ENCODE data around the gene SEMA4G. TPM values are rescaled to one million over a fixed set of nuclear protein-coding genes. Genes with fewer than 3 reads are reported as not detected.

Gene SEMA4G
- total and polyA plus RNA-seq, 2 of the 4 experiments (the other 2 are of a cell fraction): 0.90 to 8.7 TPM

DNA sequence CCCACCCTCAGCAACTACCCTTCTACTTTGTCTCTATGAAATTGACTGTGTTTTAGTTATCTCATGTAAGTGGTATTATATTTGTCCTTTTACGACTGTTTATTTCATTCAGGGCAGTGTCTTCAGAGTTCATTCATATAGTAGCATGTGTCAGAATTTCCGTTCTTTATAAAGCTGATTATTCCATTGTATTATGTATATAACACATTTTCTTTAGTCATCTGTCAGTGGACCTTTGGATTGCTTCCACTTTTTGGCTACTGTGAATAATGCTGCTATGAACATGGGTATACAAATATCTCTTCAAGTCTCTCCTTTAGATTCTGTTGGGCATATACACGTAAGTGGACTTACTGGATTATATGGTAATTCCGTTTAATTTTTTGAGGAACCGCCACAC, 42.0 kb upstream of the SEMA4G start:
- Histone ChIP-seq H3K9me1 (ENCODE audit: insufficient read depth, low read length) (no peaks in the 10 kb centered on the region), H3K36me3 (ENCODE audit: control insufficient read depth, insufficient read depth, low read length) (peaks cover 49% of the 10 kb centered on the region), H3K9me3 (ENCODE audit: control insufficient read depth, insufficient read depth, low read length) (no peaks in the 10 kb centered on the region), H4K5ac (ENCODE audit: low read depth, low read length) (no peak overlapping the region), H4K91ac (ENCODE audit: insufficient read depth, low read depth, low read length) (no peak overlapping the region), H3K23ac (ENCODE audit: low read depth, low read length) (no peak overlapping the region), H3K56ac (ENCODE audit: extremely low read depth, insufficient read depth, low read length) (no peak overlapping the region), H3K4ac (ENCODE audit: low read depth, low read length) (no peak overlapping the region), H2BK20ac (ENCODE audit: low read depth, low read length) (no peak overlapping the region), H2AFZ (replicated peaks; ENCODE audit: low read length, poor library complexity) (no peak overlapping the region), H2AK5ac (ENCODE audit: low read depth, low read length) (no peak overlapping the region), H2AK9ac (replicated peaks; ENCODE audit: low read depth, low read length, poor library complexity) (no peak overlapping the region), H3K14ac (replicated peaks; ENCODE audit: low read depth, low read length) (no peak overlapping the region), H2BK15ac (ENCODE audit: low read depth, low read length) (no peak overlapping the region), H4K20me1 (ENCODE audit: insufficient read depth, low read length) (no peaks in the 10 kb centered on the region), H3K27me3 (ENCODE audit: control insufficient read depth, insufficient read depth, low read length) (no peaks in the 10 kb centered on the region), H3K9ac (ENCODE audit: low read depth, low read length) (no peak overlapping the region), H3K18ac (ENCODE audit: low read depth, low read length) (no peak overlapping the region), H2BK5ac (ENCODE audit: low read depth, low read length, poor library complexity, severe bottlenecking) (peak overlapping the region; percentile 48), H2BK120ac (ENCODE audit: low read depth, low read length) (no peak overlapping the region), H4K8ac (ENCODE audit: low read depth in 2 of 2, low read length in 2 of 2) (no peak overlapping the region; a peak in 1 of 4 replicates), H3K27ac (ENCODE audit: insufficient read depth, low read length) (no peak overlapping the region), H3K79me1 (ENCODE audit: low read depth in 1 of 2, low read length in 2 of 2) (peaks cover 25 to 41% of the 10 kb centered on the region in 2 experiments), H3K4me2 (ENCODE audit: low read depth, low read length) (no peak overlapping the region), H3K4me1 (ENCODE audit: control insufficient read depth, insufficient read depth, low read length) (peaks cover 5% of the 10 kb centered on the region), H3K4me3 (ENCODE audit: insufficient read depth, low read depth, low read length) (no peak overlapping the region)
- WGBS, 2 experiments (ENCODE audit: extremely low coverage in 2 of 2, insufficient read length in 1 of 2): no CpG with 5 or more reads among the region's 5 CpGs
- DNase-seq (no peak), ATAC-seq (ENCODE audit: low read depth) (no peak)
- in situ Hi-C loops (cut with MboI; ENCODE audit: low sequenced_read_pairs): loop anchor here (25.0 kb wide), 1 partner anchor 885 kb away; the partner anchor contains the start of gene OGA
- TF ChIP-seq, protein P1, sequence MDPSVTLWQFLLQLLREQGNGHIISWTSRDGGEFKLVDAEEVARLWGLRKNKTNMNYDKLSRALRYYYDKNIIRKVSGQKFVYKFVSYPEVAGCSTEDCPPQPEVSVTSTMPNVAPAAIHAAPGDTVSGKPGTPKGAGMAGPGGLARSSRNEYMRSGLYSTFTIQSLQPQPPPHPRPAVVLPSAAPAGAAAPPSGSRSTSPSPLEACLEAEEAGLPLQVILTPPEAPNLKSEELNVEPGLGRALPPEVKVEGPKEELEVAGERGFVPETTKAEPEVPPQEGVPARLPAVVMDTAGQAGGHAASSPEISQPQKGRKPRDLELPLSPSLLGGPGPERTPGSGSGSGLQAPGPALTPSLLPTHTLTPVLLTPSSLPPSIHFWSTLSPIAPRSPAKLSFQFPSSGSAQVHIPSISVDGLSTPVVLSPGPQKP (IDR thresholded peaks at IDR 0.05; ENCODE audit: borderline replicate concordance, low read depth, low read length): no peak
- no peak for TF ChIP-seq RAD21 (IDR thresholded peaks at IDR 0.05; ENCODE audit: low read length)
- no TSS peak for BruUV-seq (replicated peaks)
- dilution Hi-C loops (cut with HindIII; ENCODE audit: low sequenced_read_pairs, unreplicated experiment): no loop called here
- CTCF ChIA-PET: interaction anchor here (0.7 kb wide), 1 partner anchor 249 kb away, joined by 4 read pairs; no protein-coding TSS in a partner anchor
- intact Hi-C loops (cut with micrococcal nuclease): loop anchor here (5.0 kb wide), 1 partner anchor 35 kb away; no protein-coding TSS in a partner anchor
- POLR2A ChIA-PET (ENCODE audit: unreplicated experiment): no interaction called here
